GM11168 (cell line): ENCODE data around the gene NOS1.
"Not testable (repeated sequence)": the region's sequence is repeated elsewhere in the genome, so short reads cannot be mapped to it uniquely, and the experiment has no call there.

ENCODE experiments used
- in situ Hi-C: fragments of 300-500 bp; cut with MboI; formaldehyde crosslinking; loops from one replicate; pipeline ENCODE4 v1.12.0; 2022; ENCODE audit warnings: low sequenced_read_pairs; ENCODE audit not compliant: unreplicated experiment

Gene NOS1

DNA sequence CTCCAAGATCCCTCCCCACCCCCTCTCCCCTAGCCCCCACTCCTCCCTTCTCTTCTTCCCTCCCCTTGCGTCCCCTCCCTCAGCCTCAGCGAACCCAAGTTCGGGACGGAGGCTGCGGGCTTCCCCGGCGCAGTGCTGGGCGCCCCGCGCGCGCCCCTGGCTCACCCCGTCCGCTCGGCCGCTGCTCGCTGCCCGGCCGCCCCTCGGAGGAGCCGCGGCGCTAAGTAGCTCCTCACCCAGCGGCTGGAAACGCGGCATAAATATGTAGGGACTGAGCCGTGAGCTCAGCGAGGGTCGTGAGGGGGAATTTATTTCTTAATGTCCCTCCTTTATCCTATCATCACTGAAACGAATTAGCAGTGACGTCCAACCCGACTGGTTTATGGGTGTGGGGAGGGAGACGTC is at the start of gene NOS1:
TSS of gene NOS1 (minus strand) at position 280 of the 405 bp plus-strand sequence. CDS start 30,557 bp downstream, outside the sequence.
- in situ Hi-C loops = loop anchor here (10.0 to 25.0 kb wide), 2 partner anchors 223 to 476 kb away; no protein-coding TSS in a partner anchor

DNA sequence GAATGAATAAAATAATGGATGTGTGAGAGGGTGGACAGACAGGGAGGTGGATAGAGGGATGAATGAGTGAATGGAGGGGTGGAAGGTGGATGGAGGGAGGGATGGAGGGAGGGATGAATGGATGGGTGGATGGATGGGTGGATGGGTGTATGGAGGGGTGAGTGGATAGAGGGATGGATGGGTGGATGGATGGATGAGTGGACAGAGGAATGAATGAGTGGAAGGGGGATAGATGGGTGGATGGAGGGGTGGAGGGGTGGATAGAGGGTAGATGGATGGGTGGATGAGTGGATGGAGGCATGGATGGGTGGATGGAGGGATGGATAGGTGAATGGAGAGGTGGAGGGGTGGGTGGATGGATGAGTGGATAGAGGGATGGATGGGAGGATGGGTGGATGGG is 47.9 kb upstream of the NOS1 start:
- in situ Hi-C loops = no loop called here

GRCh38 chr12:117408161-117408791 is 46.9 kb upstream of the NOS1 start:
- in situ Hi-C loops = no loop called here

DNA sequence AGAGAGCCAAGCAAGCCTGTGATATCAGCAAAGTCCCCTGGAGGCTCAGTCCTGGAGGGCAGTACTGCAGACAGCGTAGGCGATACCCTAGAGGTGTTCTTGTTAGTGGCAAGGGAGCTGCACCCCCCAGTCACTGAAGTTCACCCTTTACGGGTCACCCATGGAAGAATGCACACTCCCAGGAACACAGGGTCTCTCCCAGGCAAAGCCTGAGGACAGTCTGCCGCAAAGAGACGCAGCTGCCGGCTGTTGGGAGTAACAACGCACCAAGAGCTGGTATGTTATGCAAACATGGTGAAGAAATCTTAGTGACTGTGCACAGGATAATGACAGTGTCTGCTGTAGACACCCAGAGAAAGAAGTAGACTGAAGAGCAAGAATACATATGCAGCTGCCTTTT is 43.5 kb upstream of the NOS1 start:
- in situ Hi-C loops = no loop called here

GRCh38 chr12:117404203-117404853 is 42.9 kb upstream of the NOS1 start:
- in situ Hi-C loops = no loop called here

DNA sequence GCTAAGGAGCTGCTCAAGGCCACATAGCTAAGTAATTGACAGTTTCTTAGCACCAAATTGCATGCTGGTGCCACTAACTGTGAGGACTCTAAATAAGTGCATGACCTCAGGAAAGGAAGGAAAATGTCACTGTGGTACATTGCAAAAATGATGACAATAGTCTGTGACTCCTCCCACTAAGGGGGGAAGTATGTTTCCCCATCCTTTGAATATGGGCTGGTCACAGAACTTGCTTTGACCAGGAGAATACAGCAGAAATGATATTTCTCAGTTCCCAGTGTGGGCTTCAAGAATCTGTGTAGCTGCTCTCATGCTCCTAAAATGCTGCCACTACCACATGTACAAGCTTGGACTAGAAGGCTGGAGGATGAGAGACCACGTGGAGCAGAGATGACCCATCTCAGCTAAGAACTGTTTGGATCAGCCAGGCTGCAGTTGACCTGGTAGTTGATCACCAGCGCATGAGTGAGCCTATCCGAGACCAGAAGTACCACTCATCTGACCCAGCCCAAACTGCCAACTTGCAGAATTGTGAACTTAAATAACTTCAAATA is 42.2 kb upstream of the NOS1 start:
- in situ Hi-C loops = no loop called here

GRCh38 chr12:117402363-117402762 is 40.9 kb upstream of the NOS1 start:
- in situ Hi-C loops = no loop called here

GRCh38 chr12:117400912-117401311 is 39.5 kb upstream of the NOS1 start:
- in situ Hi-C loops = no loop called here

- in situ Hi-C loops = not testable (repeated sequence)
Observed at GRCh38 chr12:117398482-117398881, 37.1 kb upstream of the NOS1 start.

DNA sequence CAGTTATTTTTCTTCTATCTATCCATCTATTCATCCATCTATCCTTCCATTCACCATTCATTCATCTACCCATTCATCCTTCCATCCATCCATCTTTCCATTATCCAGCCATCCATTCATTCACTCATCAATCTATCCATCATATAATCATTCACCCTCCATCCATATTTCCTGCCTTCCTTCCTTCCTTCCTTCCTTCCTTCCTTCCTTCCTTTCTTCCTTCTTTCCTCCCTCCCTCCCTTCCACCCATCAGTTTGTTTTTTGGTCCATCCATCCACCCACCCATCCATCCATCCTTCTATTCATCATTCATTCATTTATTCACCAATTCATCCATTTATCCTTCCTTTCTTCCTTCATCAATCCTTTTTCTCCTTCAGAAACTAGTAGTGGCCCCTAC is 34.3 kb upstream of the NOS1 start:
- in situ Hi-C loops = no loop called here

DNA sequence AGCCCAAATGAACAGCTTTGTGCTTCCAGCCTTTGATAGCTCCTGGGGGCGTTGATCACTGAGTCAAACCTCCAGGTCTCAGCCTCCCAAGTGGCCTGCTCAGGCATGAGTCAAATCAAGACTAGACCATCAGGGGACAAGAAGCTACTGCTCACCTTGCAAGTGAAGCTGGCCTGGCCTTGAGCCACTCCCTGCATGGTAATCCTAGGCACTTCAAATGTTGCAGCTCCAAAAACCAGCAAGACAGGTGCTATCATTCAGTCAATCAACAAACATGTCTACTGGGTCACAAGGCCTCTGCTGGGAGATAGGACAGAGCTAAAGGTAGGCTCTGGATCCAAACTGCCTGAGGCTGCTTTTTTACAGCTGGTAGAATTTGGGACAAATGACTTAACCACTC is 33.1 kb upstream of the NOS1 start:
- in situ Hi-C loops = no loop called here

- in situ Hi-C loops = no loop called here
Observed at GRCh38 chr12:117393656-117394055, 32.2 kb upstream of the NOS1 start.

DNA sequence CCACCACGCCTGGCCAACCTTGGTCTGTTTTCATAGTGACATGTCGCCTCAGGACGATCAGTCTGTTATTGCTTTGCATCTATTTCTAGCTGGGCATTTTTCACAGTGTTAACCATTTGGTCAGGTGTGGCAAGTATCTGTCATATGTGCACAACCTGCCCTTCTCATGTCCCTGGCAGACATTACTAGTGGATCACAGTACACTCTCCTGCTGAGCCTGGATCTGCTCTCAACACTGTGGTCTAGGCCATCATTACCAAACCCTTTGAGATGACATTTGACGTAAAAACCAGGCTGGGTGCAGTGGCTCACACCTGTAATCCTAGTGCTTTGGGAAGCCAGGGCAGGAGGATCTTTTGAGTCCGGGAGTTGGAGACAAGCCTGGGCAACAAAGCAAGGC is 29.4 kb upstream of the NOS1 start:
- in situ Hi-C loops = no loop called here

- in situ Hi-C loops = no loop called here
Observed at GRCh38 chr12:117388951-117389446, 27.6 kb upstream of the NOS1 start.

GRCh38 chr12:117387832-117388231 is 26.4 kb upstream of the NOS1 start:
- in situ Hi-C loops = no loop called here

- in situ Hi-C loops = no loop called here
Observed at GRCh38 chr12:117384735-117385134, 23.3 kb upstream of the NOS1 start.

GRCh38 chr12:117380083-117380482 is 18.7 kb upstream of the NOS1 start:
- in situ Hi-C loops = no loop called here

DNA sequence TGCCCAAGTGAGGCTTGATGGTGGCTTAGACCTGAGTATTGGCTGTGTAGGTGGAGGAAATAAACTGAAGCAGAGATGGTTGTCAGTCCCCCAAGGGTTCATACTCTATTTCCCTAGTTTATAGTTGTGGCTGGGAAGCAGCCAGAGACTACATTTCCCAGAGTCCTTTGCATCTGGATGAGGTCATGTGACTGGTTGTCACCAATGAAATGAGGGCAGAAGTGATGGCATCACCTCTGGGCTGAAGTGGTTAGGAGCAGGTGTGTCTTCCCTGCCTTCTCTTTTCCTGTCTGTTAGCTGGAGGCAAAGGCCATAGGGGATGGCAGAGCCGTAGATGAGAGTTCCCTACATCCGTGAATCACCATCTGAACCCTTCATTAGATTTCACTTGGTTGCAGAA is 16.3 kb upstream of the NOS1 start:
- in situ Hi-C loops = no loop called here

DNA sequence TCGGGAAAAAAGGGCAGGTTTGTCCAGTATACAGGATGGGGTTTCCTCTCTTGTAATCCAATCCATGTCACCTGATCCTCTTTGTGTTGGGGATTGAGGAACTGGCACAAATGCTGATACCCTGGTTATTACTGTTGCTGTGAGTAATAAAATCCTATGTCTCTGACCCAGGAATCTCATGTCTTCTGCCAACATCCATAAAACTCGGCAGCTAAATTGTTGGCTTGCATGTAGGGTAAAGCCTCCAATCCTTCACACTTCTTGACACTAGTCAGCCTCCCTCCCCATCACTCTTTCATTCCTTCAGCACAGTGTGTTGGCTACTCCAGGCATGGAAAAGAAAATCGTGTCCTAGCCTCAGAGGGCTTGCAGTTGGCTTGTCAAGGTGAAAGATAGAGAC is 9.2 kb upstream of the NOS1 start:
- in situ Hi-C loops = loop anchor here (25.0 kb wide), 1 partner anchor 467 kb away; no protein-coding TSS in a partner anchor

DNA sequence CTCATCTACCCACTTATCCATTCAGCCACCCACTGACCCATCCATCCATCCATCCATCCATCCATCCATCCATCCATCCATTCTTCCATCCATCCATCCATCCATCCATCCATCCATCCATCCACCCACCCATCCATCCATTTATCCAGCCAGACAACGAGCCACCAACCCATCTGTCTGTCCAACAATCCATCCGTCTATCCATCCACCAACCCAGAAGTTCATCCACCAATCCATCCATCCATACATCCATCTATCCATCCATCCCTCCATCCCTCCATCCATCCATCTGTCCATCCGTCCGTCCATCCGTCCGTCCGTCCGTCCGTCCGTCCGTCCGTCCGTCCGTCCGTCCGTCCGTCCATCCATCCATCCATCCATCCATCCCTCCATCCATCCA is 8.6 kb upstream of the NOS1 start:
- in situ Hi-C loops = loop anchor here (10.0 to 25.0 kb wide), 2 partner anchors 215 to 467 kb away; no protein-coding TSS in a partner anchor

DNA sequence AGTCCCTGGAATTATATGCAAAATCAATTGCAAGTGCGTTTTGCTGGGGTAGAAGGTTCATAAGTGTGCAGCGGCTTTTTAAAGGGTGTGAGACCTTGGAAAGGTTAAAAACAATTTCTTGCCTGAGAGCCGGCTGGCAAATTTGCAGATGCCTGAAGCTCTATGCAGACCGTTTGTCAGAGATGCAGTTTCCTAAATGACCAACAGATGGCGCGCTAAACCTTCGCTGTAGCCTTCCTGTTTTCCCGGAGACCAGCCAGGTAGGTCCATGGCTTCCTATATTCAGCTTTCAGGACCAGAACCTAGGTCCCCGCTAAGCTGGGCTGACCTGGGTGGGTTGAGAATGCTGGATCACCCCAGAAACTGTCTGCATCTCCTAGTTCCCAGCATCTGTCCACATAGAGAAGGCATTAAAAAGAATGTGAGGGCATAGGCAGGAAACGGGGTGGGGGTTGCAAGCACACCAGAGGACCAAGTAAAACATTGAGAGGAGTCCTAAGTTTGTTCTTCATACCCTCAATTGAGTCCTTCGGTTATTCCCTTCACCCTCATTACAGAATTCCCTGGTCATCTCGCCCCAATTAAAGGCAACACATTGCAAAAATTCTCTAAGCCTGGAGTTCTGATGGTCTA is 5.7 kb upstream of the NOS1 start:
- in situ Hi-C loops = loop anchor here (10.0 to 25.0 kb wide), 2 partner anchors 218 to 470 kb away; no protein-coding TSS in a partner anchor
